ENCODE data around the gene CDKL5.
"Not testable (repeated sequence)": the region's sequence is repeated elsewhere in the genome, so short reads cannot be mapped to it uniquely, and the experiment has no call there.

CDKL5 gene

GRCh38 chrX:18575744-18576143, 150.3 kb downstream of the CDKL5 start:
- no peak for DNase-seq (ENCODE audit: low read depth in 3 of 3)

- no peak for DNase-seq (ENCODE audit: low read depth in 3 of 3)
Observed at GRCh38 chrX:18577400-18577799, 152.0 kb downstream of the CDKL5 start.

GRCh38 chrX:18578546-18578945, 153.1 kb downstream of the CDKL5 start:
- no peak for DNase-seq (ENCODE audit: low read depth in 3 of 3)

GRCh38 chrX:18579495-18579894, 154.1 kb downstream of the CDKL5 start:
- DNase-seq (ENCODE audit: low read depth in 3 of 3) = no peak

- no peak for DNase-seq (ENCODE audit: low read depth in 3 of 3)
Observed at GRCh38 chrX:18582910-18583493, 157.6 kb downstream of the CDKL5 start.

- not testable (repeated sequence) for DNase-seq (ENCODE audit: low read depth in 3 of 3)
Observed at GRCh38 chrX:18589292-18589691, 163.9 kb downstream of the CDKL5 start.

GRCh38 chrX:18591834-18592233, 166.4 kb downstream of the CDKL5 start:
- DNase-seq (ENCODE audit: low read depth in 3 of 3) = no peak

- no peak for DNase-seq (ENCODE audit: low read depth in 3 of 3)
Observed at GRCh38 chrX:18594079-18594478, 168.7 kb downstream of the CDKL5 start.

GRCh38 chrX:18596096-18596495, 170.7 kb downstream of the CDKL5 start:
- no peak for DNase-seq (ENCODE audit: low read depth in 3 of 3)

- DNase-seq (ENCODE audit: low read depth in 3 of 3) = no peak
Observed at GRCh38 chrX:18598413-18598812, 173.0 kb downstream of the CDKL5 start.

GRCh38 chrX:18607966-18608365, 182.6 kb downstream of the CDKL5 start:
- DNase-seq (ENCODE audit: low read depth in 3 of 3) = no peak

- no peak for DNase-seq (ENCODE audit: low read depth in 3 of 3)
Observed at GRCh38 chrX:18613930-18614639, 188.7 kb downstream of the CDKL5 start.

GRCh38 chrX:18616688-18617406, 191.4 kb downstream of the CDKL5 start:
- no peak for DNase-seq (ENCODE audit: low read depth in 3 of 3)

- no peak for DNase-seq (ENCODE audit: low read depth in 3 of 3)
Observed at GRCh38 chrX:18617407-18617750, 192.0 kb downstream of the CDKL5 start.

GRCh38 chrX:18619288-18619687, 193.9 kb downstream of the CDKL5 start:
- DNase-seq (ENCODE audit: low read depth in 3 of 3) = no peak

GRCh38 chrX:18620349-18620748, 194.9 kb downstream of the CDKL5 start:
- DNase-seq (ENCODE audit: low read depth in 3 of 3) = no peak

- no peak for DNase-seq (ENCODE audit: low read depth in 3 of 3)
Observed at GRCh38 chrX:18624599-18624998, 199.2 kb downstream of the CDKL5 start.

GRCh38 chrX:18630934-18631333, 205.5 kb downstream of the CDKL5 start:
- DNase-seq (ENCODE audit: low read depth in 3 of 3) = no peak

GRCh38 chrX:18638398-18638797, 213.0 kb downstream of the CDKL5 start:
- no peak for DNase-seq (ENCODE audit: low read depth in 3 of 3)

GRCh38 chrX:18639280-18639679, 213.9 kb downstream of the CDKL5 start:
- no peak for DNase-seq (ENCODE audit: low read depth in 3 of 3)

GRCh38 chrX:18640686-18641085, 215.3 kb downstream of the CDKL5 start:
- no peak for DNase-seq (ENCODE audit: low read depth in 3 of 3)

GRCh38 chrX:18643243-18643642, 217.8 kb downstream of the CDKL5 start:
- no peak for DNase-seq (ENCODE audit: low read depth in 3 of 3)

- DNase-seq (ENCODE audit: low read depth in 3 of 3) = no peak
Observed at GRCh38 chrX:18643853-18644252, 218.4 kb downstream of the CDKL5 start.
